Fibroblast of gingiva (primary cell): Measurements from ENCODE around the gene PREX1.
"Not testable (repeated sequence)": the region's sequence is repeated elsewhere in the genome, so short reads cannot be mapped to it uniquely, and the experiment has no call there.

ENCODE experiments used
- DNase-seq: peaks from one replicate; pipeline ENCODE4 v3.0.0-alpha.2; 2011; ENCODE audit warnings: low read depth

PREX1 gene, protein sequence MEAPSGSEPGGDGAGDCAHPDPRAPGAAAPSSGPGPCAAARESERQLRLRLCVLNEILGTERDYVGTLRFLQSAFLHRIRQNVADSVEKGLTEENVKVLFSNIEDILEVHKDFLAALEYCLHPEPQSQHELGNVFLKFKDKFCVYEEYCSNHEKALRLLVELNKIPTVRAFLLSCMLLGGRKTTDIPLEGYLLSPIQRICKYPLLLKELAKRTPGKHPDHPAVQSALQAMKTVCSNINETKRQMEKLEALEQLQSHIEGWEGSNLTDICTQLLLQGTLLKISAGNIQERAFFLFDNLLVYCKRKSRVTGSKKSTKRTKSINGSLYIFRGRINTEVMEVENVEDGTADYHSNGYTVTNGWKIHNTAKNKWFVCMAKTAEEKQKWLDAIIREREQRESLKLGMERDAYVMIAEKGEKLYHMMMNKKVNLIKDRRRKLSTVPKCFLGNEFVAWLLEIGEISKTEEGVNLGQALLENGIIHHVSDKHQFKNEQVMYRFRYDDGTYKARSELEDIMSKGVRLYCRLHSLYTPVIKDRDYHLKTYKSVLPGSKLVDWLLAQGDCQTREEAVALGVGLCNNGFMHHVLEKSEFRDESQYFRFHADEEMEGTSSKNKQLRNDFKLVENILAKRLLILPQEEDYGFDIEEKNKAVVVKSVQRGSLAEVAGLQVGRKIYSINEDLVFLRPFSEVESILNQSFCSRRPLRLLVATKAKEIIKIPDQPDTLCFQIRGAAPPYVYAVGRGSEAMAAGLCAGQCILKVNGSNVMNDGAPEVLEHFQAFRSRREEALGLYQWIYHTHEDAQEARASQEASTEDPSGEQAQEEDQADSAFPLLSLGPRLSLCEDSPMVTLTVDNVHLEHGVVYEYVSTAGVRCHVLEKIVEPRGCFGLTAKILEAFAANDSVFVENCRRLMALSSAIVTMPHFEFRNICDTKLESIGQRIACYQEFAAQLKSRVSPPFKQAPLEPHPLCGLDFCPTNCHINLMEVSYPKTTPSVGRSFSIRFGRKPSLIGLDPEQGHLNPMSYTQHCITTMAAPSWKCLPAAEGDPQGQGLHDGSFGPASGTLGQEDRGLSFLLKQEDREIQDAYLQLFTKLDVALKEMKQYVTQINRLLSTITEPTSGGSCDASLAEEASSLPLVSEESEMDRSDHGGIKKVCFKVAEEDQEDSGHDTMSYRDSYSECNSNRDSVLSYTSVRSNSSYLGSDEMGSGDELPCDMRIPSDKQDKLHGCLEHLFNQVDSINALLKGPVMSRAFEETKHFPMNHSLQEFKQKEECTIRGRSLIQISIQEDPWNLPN (N-terminal part only)

DNA sequence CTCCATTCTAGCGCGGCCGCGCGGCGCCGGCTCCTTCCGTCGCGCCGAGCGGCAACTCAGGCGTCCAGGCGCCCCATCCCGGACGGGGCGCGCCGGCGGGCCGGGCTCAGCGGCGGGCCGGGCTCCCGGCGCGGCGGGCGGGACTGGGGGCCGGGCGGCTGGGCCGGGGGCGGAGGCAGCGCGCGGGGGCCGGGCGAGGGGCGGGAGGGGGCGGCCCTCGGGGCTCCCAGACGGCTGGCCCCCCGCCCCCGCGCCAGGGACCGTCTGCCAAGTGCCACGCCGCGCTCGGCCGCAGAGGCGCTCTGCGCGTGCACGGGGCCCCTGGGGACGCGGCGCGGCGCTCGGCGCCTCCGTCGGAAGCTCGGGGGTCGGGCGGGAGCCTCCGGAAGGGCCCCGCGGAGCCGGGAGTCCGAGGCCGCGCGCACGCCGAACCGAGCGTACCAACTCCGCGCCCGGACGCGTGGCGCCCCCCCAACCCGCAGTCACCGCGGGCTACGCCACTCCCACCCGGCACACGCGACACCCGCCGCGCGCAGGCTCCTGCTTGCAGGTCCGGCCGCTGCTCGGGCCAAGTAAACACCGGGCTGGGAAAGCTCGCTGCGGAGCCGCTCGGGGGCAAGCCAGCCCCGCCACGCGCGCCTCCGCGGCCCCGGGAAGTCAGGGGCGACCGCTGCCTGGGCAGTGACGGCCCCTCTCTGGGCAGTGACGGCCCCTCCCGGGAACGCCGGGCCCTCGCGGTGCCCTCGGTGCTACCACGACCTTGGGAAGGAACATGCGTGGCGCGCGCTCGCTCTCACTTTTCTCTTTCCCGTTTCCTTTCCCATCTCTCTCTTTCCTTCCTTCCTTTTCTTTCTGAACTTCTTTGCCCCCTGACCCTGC, at the start of gene PREX1:
TSS of gene PREX1 (minus strand) at position 145 of the 879 bp plus-strand sequence. CDS start at position 6, 139 bp downstream.
- DNase-seq: peak; percentile 91

DNA sequence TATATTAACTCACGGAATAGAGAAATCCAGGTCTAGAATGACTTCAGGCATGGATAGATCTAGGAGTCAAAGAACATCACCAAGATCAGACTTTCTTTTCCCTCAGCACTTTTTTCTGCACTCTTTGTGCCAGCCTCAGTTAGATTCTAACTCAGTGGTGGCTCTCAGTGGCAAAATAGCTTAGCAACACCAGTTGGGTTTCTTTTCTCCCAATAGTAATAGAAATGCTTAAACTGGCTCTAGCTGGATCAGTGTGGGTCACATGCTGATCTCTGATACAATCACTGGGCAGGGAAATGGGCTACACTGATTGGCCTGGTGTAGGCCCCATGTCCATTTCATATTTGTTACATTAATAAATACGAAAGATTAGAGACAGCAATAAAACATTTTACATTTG, 49.5 kb upstream of the PREX1 start:
- no peak for DNase-seq

DNA sequence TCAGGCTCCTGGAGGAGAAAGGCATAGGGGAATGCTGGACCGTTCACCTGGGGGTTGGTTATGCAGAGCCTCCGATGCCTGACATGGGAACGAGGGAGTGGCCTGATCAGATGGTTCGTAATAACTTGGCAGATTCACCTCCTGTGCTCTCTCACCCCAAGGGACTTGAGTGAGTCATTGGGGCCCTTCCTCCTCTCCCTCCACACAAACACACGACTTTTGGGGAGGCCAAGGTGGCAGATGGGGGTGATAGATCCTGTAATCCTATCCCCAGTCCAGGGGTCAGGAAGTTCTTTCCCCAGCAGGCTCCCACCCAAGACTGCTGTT, 48.1 kb upstream of the PREX1 start:
- DNase-seq: peak; percentile 22

DNA sequence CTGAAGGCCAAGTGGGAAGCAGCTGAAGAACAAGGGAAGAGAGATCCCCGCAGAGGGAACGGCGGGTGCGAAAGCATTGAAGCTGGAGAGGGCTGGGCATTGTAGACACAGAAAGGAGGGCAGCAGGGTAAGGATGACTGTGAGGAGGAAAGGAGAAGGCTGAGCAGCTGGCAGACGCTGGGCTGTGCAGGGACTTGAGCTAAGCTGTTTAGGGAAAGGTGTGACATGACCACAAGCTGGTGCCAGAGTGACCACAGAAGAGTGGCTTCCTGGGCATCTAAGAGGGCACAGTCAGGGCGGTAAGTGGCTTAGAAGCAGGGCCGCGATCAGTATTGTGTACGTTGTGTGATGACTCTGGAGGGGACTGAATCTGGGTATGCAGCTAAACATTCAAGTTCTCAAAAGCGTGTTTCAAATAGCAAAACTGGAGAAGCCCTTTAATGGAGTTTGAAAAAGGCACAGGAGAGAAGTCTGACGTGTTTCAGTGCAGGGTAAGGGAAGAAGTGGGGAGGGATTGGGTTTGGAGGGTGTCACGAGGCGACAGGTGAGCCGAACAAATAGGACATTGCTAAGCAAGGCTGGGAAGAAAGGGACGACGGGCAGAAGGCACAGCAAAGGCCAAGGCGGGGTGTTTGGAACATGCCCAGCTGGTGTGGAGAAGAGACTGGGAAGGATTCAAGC, 47.6 kb upstream of the PREX1 start:
- DNase-seq: no peak

DNA sequence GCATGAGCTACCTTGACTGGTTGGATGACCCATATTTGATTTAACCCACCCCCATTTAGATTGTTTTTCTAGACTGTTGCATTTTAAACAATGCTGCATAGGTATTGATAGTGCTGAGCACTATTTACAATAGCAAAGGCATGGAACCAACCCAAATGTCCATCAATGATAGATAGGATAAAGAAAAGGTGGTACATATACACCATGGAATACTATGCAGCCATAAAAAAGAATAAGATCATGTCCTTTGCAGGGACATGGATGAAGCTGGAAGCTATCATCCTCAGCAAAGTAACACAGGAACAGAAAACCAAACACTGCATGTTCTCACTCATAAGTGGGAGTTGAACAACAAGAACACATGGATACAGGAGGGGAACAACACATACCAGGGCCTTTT, 41.6 kb upstream of the PREX1 start:
- not testable (repeated sequence) for DNase-seq

DNA sequence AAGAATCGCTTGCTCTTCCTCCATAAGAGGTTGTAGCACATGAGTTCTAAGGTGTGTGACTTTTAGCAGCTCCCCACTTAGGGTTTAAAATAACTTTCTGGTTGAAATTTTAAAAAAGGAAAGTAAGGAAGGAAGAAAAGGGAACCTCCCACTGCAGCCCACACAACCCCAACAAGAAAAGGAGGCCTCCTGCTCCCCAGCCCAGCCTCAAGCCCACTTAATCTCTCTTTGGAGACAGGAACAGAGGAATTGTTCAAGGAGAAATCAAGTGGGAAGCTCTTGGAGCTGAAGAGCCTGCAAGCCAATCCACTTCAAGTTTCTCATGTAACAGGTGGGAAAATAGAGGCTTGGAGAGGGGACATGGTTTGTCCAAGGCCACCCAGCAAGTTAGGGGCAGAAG, 39.1 kb upstream of the PREX1 start:
- no peak for DNase-seq

DNA sequence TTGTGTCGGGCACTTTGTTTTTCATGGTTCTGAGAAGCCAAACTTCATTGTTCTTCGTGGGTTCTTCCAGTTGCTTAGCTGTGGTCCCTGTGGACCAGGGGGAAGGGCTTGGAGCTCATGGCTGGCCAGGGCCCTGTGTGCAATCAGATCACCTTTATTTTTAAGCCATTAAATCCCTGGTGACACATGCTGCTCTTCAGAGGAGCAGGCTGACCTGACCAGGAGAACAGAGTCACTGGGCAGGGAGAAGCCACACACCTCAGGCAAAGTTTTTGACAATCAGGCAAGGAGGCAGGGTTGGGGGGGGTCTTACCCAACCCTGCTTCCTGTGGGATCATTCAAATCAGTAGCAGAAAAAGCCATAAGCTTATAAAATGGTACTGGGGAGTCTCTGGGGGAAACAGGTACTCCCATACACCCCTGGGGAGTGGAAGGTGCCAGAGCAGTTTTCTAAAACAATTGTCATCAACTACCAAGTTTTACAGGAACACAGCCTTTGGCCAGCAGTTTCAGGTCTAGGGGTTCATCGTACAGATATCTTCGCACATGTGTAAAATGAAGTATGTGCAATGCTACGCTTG, 37.0 kb upstream of the PREX1 start:
- DNase-seq: no peak

DNA sequence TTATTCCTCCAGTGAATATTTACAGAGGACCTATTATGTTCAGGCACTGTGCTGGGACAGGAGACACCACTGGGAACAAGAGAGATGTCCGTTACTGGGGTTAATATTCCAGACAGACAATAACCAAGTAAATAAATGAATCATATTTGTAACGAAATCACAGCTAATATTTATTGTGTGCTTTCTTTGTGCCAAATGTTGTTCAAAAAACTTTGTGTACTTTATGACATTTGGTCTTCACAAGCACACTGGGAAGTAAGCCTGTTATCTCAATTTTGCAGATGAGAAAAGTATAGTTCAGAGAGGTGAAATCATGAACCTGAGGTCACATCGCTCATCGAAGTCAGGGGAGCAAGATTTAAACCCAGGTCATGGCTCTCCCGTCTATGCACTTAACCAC, 36.5 kb upstream of the PREX1 start:
- no peak for DNase-seq

DNA sequence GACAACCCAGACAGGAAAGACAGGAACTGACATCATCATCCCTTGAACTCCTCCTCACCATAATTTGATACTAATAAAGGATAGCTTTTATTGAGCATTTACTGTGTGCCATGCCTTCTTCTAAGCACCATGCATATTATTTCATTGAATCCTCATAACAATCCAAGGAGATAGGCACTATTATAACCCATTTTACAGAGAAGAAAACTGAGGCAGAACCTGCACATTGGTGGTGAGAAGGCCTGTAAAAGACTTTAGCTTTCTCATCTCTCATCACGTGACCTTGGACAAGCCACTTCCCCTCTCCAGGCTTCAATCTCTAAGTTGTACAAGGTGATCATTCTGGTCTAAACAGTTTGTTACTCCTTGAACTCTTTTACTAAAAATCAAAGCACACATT, 34.5 kb upstream of the PREX1 start:
- no peak for DNase-seq

DNA sequence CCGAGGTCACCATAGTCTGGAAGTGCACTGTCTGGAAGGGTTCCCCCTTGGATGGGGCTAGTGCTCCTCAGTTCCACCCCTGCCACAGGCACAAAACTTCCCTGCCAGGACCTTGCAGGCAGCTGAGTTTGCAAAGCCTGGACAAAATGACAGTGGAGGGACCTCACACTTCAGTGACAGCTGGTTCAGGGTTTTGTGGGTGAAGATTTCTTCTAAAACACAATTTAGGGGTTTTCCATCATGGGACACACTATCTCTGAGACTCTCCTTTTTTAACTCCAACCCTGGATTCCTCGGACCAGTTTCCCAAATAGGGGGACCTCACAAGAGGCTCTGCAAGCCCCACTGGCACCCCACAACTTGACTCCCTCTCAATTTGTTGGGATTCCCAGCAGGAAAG, 33.6 kb upstream of the PREX1 start:
- DNase-seq: no peak

DNA sequence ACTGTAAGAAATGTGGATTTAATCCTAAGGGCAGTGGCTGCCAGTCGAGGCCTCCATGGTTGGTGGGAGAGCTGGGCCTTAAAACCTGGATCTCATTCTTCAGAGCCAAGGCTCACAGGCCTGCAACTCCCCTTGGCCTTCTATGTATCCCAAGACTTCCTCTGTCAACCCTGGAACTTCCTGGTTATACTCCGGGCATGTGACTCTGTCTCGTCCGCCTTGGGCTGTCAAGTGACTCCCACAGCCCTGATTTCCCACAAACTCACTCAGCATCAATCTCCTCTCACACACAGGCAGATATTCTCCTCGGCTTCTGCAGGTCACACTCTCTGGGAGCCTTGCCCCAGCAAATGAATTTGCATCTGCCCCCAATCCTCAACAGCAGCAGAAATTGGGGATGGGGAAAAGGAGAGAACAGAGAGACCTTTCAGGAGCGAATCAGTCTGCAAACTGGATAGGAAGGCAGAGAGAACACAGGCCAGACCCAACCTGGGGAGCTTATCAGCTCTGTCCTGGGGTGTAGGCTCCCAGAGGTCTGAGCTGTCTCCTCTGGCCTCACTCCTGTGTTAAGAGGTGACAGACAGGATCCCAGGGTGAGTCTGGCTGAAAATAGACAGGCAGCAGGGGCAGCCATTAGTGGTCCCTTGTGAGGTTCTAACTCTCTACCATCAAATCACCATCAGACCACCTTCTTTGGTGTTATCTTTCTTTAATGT, 30.4 kb upstream of the PREX1 start:
- DNase-seq: no peak

DNA sequence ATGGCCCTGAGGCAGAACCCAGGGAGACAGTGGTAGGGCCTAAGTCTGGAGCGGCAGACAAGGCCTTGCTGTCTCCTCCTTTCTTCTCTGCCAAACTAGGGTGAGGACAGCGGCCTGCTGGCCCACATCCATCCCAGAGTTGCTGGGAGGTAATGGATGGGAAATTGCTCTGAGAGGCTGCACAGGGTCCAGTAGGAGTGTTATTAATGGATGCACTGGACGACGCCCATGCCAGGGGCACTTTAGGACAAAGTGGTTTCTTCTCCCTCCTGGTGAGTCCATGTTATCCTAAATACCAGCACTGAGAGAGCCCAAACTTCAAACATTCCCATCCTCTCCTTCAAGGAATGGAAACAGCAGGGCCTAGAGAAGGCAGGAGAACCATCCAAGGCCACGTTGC, 28.3 kb upstream of the PREX1 start:
- no peak for DNase-seq

DNA sequence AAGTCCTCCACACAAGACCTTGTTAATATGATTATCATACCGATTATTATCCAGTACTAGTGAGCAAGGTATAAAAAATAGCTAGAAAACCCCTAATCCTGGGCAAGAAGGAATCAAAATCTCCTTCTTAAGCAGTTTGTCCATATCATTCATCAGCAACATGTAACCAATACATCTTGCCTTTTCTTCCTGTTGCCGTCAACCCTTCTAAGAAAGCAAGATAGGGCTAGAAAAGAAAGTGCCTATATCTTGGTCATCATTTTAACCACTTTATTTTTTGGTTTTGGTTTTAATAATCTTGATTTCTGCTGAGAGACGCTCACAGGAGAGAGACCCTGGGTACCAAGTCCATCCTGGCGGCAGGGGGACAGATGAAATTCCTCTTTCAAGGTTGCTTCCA, 27.2 kb upstream of the PREX1 start:
- no peak for DNase-seq

DNA sequence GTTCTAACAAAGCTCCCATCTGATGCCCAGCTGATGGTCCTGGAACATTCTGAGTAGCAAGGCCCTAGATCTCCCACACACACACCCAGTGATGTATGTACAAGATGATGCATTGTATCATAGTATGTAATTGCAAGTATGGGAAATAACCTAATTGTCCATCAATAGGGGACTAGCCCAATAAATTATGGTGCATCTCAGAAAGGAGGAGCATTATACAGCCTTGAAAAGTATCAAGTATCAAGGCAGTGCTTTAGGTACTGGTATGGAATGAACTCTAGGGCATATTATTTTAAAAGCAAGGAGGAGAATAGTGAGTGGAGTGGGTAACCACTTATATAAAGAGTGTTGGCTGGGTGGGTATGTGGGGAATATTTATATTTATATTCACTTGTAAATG, 24.8 kb upstream of the PREX1 start:
- no peak for DNase-seq

DNA sequence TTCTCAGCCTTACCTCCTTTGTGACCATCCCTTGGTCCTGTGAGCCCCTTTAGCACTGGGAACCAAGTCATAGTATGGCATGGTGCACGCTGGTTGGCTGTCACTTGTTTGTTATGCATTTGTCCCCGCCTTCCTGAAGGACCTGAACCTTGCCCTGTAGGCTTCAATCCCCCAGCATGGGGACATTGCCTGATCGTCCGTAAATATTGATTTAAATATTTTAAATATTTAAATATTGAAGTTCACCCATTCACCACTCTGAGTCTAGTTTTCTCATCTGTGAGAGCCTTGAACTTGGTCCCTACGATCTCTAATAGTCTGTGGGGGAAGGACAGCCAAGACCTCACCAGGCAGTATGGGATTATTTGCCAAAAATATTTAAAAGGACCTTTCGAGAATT, 23.8 kb upstream of the PREX1 start:
- no peak for DNase-seq

DNA sequence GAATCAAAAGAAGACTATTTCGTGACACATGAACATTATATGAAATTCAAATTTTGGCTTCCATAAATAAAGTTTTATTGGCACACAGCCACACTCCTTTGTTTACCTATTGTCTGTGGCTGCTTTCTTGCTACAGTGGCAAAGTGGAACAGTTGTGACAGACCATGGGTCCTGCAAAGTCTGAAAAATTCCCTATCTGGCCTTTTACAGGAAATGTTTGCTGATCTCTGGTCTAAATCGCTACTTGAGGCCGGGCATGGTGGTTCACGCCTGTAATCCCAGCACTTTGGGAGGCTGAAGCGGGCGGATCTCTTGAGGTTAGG, 23.1 kb upstream of the PREX1 start:
- DNase-seq: no peak

DNA sequence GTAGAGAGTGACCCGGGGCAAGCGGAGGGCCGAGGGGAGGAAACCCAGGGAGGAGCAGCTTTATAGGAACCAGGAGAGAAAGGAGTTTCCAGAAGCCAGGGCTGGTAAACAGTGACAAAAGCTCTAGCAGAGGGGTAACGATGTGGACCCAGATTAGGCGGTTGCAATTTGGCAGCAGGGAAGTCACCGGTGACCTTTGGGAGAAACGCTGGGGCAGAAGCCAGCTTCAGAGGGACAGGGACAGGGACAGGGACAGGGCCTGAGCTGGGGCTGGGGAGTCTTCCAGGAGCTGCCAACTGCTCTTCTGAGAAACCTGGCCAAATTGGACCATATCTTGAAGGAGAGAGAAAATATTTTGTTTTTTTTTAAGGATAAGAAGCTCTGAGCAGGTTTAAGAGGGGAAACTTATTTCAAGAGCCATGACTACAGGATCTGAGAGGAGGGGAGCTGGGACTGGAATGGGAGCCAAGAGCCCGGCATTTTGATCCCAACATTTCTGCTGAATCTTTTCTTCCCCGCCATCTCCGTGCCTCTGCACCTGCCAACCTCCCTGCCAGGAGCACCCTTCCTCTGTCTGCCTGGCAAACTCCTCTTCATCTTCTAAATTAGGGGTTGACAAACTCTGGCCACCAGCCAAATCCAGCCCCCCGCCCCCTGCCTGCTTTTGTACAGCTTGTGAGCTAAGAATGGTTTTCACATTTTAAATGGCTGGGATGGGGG, 22.6 kb upstream of the PREX1 start:
- DNase-seq: no peak

DNA sequence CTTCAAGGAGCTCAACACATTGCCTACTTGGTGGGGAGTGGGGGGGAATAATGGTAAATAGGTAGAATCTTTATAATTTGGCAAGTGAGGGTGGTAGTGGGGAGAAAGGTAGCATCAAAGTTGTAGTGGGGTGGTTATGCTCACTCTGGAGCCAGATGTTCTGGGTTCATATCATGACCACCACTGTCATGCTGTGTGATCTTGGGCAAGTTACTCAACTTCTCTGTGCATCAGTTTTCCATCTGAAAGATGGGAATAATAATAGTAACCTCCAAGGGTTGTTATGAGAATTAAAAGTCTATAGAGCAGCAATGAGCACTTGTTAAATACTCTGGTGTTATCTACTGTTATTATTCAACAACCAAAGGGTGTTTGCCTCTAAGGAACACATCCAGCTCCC, 22.0 kb upstream of the PREX1 start:
- no peak for DNase-seq

DNA sequence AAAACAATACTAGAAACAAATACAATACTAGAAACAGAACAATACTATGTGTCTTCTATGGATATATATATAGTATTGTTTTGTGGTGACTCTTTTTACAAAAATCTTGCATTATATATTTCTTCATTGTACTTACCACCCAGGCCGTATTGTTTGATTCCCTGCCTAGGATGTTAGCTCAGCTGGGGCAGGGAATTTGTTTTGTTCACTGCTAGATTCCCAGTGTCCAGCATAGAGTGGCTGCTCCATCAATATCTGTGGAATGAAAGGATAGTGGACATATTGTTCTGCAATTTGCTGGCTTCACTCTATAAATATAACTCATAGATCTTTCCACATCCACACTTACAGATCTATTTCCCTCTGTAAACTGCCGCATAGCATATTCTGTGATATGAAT, 21.5 kb upstream of the PREX1 start:
- DNase-seq: no peak
